HepG2 (cell line): ENCODE results near the gene VWCE. TPM values are rescaled to one million over a fixed set of nuclear protein-coding genes. Genes with fewer than 3 reads are reported as not detected.

Source experiments
- ARHGAP35 ChIP-seq: sonication (generic); formaldehyde crosslinking; IDR thresholded peaks from 2 replicates; pipeline ENCODE4 v1.9.0; 2022; ENCODE audit warnings: mild to moderate bottlenecking, inconsistent platforms, moderate library complexity, missing genetic modification reagents, borderline replicate concordance
- ASH2L ChIP-seq: fragments of 300-600, 200-600 bp; sonication (generic); IDR thresholded peaks from 2 replicates; pipeline ENCODE4 v1.7.0; 2017; ENCODE audit warnings: low read depth, mild to moderate bottlenecking, moderate library complexity, mixed read lengths, low read length; ENCODE audit not compliant: insufficient read length
- CENPT ChIP-seq: sonication (generic); formaldehyde crosslinking; IDR thresholded peaks from 2 replicates; pipeline ENCODE4 v1.8.0; 2022; ENCODE audit warnings: low read depth, mild to moderate bottlenecking, moderate library complexity, missing genetic modification reagents
- KAT7 ChIP-seq: IDR thresholded peaks from 2 replicates; pipeline ENCODE4 v1.6.1; 2018; ENCODE audit warnings: borderline replicate concordance, missing compliant biosample characterization
- MIER3 ChIP-seq: IDR thresholded peaks from 2 replicates; pipeline ENCODE4 v1.6.1; 2016; ENCODE audit warnings: missing compliant biosample characterization, borderline replicate concordance
- NCOR1 ChIP-seq: fragments of 200-600 bp; sonication (generic); IDR thresholded peaks from 2 replicates; pipeline ENCODE4 v1.7.0; 2017; ENCODE audit warnings: antibody characterized with exemption, low read length, borderline replicate concordance
- TEAD3 ChIP-seq: optimal IDR thresholded peaks from 2 replicates; pipeline ENCODE3; 2016; ENCODE audit warnings: borderline replicate concordance
- ZBED4 ChIP-seq: sonication (generic); formaldehyde crosslinking; IDR thresholded peaks from 2 replicates; pipeline ENCODE4 v1.4.0; 2020; ENCODE audit warnings: missing genetic modification reagents, borderline replicate concordance
- ZFP91 ChIP-seq: sonication (generic); formaldehyde crosslinking; IDR thresholded peaks from 2 replicates; pipeline ENCODE4 v1.9.0; 2022; ENCODE audit warnings: missing genetic modification reagents, mild to moderate bottlenecking, borderline replicate concordance
- ZMAT5 ChIP-seq: sonication (generic); formaldehyde crosslinking; IDR thresholded peaks from 2 replicates; pipeline ENCODE4 v1.5.0; 2020; ENCODE audit warnings: mild to moderate bottlenecking, low read depth, missing genetic modification reagents, borderline replicate concordance
- ZNF205 ChIP-seq: IDR thresholded peaks from 2 replicates; pipeline ENCODE4 v1.6.1; 2018; ENCODE audit warnings: missing biosample characterization, missing genetic modification reagents
- ZNF329 ChIP-seq: sonication (generic); formaldehyde crosslinking; IDR thresholded peaks from 2 replicates; pipeline ENCODE4 v1.9.0; 2021; ENCODE audit warnings: low read depth, mild to moderate bottlenecking, missing genetic modification reagents
- ZNF468 ChIP-seq: sonication (generic); formaldehyde crosslinking; IDR thresholded peaks from 2 replicates; pipeline ENCODE4 v1.8.0; 2022; ENCODE audit warnings: mild to moderate bottlenecking, moderate library complexity, missing genetic modification reagents
- ZNF589 ChIP-seq: sonication (generic); formaldehyde crosslinking; conservative IDR thresholded peaks from 2 replicates; pipeline ENCODE4 v1.8.0; 2022; ENCODE audit warnings: mild to moderate bottlenecking, moderate library complexity, missing genetic modification reagents
- ZNF619 ChIP-seq: sonication (generic); formaldehyde crosslinking; IDR thresholded peaks from 2 replicates; pipeline ENCODE4 v1.4.0; 2020; ENCODE audit warnings: mild to moderate bottlenecking, missing genetic modification reagents
- ZNF788 ChIP-seq: sonication (generic); formaldehyde crosslinking; IDR thresholded peaks from 2 replicates; pipeline ENCODE4 v1.5.0; 2020; ENCODE audit warnings: mild to moderate bottlenecking, missing genetic modification reagents, borderline replicate concordance
- ZNF878 ChIP-seq: sonication (generic); formaldehyde crosslinking; IDR thresholded peaks from 2 replicates; pipeline ENCODE4 v1.8.1; 2023; ENCODE audit warnings: mild to moderate bottlenecking, missing genetic modification reagents, moderate library complexity
- ZSCAN12 ChIP-seq: sonication (generic); formaldehyde crosslinking; IDR thresholded peaks from 2 replicates; pipeline ENCODE4 v1.9.0; 2021; ENCODE audit warnings: mild to moderate bottlenecking, missing genetic modification reagents
- polyA plus RNA-seq, 8 experiments: library from polyadenylated mRNA; depleted of rRNA in 3 of 8; stranded (reverse) in 7 of 8; unstranded in 1 of 8; fragments of >200 nt; fragmentation: Illumina TruSeq in 4 of 8; extraction: Trizol in 4 of 8; gene quantifications; 2 replicates each; pipeline versions ENCODE4 v1.2.1 to v1.2.3, GENCODE V29; 2011 to 2016; ENCODE audit warnings: low read depth in 4 of 8, missing spikeins in 1 of 8, mixed read lengths in 1 of 8; ENCODE audit not compliant: insufficient read depth in 1 of 8
- total RNA-seq, 5 experiments: library from RNA; depleted of rRNA; stranded (reverse); fragments of >200 nt; fragmentation: Illumina TruSeq; extraction: Trizol; gene quantifications; 2 replicates each; pipeline ENCODE4 v1.2.3, GENCODE V29; 2016; ENCODE audit warnings: low read depth in 1 of 5

VWCE gene
- total and polyA plus RNA-seq, 2 of the 13 experiments (the other 11 are each of a cell fraction or from before 2014, with no cell fraction given): 27.6 to 58.3 TPM

- TF ChIP-seq ZNF589 (CRISPR knock-in tag): 0 out of 2 replicates have a peak, but pooled peaks have one; percentile 44
- TF ChIP-seq ZNF619 (CRISPR knock-in tag): 0 out of 2 replicates have a peak, but pooled peaks have one; percentile 17
- TF ChIP-seq ARHGAP35: no peak; the same call in 1 of the 2 replicates
- TF ChIP-seq ASH2L: peak; percentile 58
- peak; percentile 64; the same call in 1 of the 2 replicates for TF ChIP-seq ZFP91 (CRISPR knock-in tag)
- TF ChIP-seq KAT7 (CRISPR knock-in tag): peak; percentile 74
- TF ChIP-seq CENPT (CRISPR knock-in tag): 0 out of 2 replicates have a peak, but pooled peaks have one; percentile 51
- TF ChIP-seq MIER3 (CRISPR knock-in tag): 0 out of 2 replicates have a peak, but pooled peaks have one; percentile 22
- TF ChIP-seq ZNF878 (CRISPR knock-in tag): no peak
- TF ChIP-seq ZNF468 (CRISPR knock-in tag): 0 out of 2 replicates have a peak, but pooled peaks have one; percentile 70
- no peak for TF ChIP-seq ZSCAN12
- peak; percentile 40; the same call in 1 of the 2 replicates for TF ChIP-seq ZNF205
- no peak; the same call in 1 of the 2 replicates for TF ChIP-seq ZMAT5 (CRISPR knock-in tag)
- peak; percentile 61; the same call in 1 of the 2 replicates for TF ChIP-seq ZNF788 (CRISPR knock-in tag)
- peak; percentile 93 for TF ChIP-seq NCOR1
- TF ChIP-seq ZNF329 (CRISPR knock-in tag): no peak; the same call in 1 of the 2 replicates
- 0 out of 2 replicates have a peak, but pooled peaks have one; percentile 19 for TF ChIP-seq ZBED4 (CRISPR knock-in tag)
- TF ChIP-seq TEAD3 (CRISPR knock-in tag): peak; percentile 48
These were observed 39.6 kb upstream of the VWCE start (continued) for GRCh38 chr11:61334434-61335354.
